SIG-M5 treated with dmso at 0.1 percent for 504 hours (cell line): ENCODE data around the gene ARHGEF19.
A peak's percentile ranks its signal among the peaks of the same experiment; 100 is the strongest.

Source experiments
- DNase-seq: peaks from one replicate; lab custom pipeline; 2025; ENCODE audit not compliant: unreplicated experiment; lab: John Stamatoyannopoulos, UW

ARHGEF19 gene

DNA sequence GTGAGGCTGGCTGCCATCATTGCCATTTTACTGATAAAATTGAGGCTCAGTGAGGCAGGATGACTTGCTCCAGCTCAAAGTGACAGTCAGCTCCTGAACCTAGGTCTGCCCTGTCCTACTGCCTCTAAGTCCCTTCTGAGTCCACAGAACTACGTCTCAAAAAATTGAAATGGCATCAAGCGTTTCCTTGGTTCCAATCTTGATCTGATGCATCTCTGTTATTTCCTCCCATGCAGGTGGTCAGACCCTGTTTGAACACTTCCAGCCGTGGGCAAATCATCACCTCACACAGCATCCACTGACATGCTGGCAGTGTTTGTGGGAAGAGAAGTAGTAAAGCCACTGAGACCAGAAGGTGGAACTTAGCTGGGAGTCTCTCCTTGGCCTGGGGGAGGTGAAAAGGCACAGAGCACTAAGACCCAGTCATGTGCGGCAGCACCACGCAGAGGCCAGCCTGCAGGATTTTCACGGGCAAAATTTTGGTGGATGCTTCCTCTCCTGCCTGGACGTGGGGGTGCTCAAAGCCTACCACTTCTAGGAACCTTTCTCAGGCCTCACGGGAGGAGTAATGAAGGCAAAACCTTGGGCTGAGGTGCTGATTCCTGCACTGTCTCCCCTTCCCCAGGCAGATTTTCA lies 32.3 kb upstream of the ARHGEF19 start:
- no peak for DNase-seq

- peak; percentile 65 for DNase-seq
These were observed 31.6 kb upstream of the ARHGEF19 start for GRCh38 chr1:16243936-16244649.

GRCh38 chr1:16243215-16243610 lies 30.8 kb upstream of the ARHGEF19 start:
- no peak for DNase-seq

GRCh38 chr1:16242556-16243214 lies 30.2 kb upstream of the ARHGEF19 start:
- DNase-seq: no peak

DNA sequence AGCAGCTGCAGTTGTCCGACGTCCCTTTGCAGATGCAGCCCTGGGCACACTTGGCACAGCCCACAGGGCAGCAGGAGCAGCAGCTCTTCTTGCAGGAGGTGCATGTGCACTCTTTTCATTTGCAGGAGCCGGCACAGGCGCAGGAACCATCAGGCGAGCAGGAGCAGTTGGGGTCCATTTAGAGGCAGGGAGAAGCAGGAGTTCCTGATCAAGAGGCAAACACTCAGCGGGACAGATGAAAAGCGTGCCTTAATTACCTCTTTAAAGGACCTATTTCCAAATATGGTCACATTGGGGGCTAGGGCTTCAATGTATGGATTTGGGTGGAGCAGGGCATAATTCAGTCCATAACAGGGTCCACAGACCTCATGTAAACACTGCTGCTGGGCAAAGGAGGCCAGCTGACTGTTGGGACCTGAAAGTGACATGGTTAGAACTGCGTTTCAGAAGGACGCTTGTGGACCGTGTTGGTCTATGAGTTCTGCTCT lies 28.8 kb upstream of the ARHGEF19 start:
- no peak for DNase-seq

DNA sequence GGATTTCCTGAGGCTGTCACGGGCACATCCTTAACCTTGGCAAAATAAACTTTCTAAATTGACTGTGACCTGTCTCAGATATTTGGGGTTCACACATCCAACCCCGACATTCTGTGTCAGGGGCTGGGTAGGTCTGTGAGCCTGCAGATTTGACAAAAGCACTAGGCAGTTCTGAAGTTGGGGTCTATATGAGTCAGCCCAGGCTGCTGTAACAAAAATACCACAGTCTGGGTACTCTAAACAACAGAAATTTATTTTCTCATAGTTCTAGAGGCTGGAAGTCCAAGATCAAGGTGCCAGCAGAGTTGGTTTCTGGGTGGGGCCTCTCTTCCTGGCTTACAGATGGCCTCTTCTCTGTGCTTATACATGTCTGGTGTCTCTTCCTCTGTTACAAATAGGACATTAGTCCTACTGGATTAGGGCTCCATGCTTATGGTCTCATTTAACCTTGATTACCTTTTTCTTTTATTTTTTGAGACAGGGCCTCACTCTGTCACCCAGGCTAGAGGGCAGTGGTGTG lies 27.6 kb upstream of the ARHGEF19 start:
- no peak for DNase-seq

- DNase-seq: no peak
These were observed 24.9 kb upstream of the ARHGEF19 start for GRCh38 chr1:16237343-16237830.

DNA sequence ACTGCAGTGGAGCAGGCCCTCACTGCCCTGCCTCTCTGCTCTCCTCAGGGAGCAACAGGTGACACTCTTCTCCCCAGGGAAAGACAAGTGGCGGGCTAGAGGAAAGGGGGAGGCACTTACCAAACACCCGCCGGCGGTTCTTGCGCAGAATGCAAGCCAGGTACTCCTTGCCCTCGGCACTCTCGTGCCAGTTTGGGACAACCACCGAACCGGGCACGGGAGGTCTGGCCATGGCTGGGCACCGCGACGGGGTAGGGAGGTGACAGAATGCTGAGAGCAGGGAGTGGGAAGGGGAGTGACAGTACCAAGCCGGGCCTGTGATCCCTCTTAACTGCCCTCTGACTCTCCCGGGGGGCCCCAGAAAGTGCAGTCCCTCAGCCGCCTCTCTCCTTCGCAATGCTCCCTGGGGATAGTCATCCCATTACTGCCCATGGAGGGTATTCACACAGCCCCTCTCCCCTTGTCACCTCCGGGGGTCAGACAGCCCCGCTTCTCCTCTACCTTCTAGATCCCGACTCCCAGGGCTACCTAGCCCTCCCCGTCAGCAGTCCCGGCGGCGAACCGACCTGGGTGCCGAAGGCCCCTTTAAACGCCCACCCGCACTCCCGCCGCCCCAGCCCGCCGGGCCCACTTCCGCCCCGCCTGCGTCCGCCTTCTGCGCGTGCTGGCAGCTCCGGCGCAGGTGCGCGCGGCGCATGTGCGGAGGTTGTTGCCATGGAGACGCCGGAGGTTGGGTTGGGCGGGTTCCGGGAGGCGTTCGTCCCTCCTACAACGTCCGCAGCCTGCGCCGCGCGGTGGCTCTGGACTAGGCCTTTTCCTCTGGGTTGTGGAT lies 24.3 kb upstream of the ARHGEF19 start, which contains the start of gene CPLANE2:
TSS of gene CPLANE2 (minus strand) at position 673 of the 832 bp plus-strand sequence. CDS start at position 232, 441 bp downstream.
- DNase-seq: peak; percentile 84

DNA sequence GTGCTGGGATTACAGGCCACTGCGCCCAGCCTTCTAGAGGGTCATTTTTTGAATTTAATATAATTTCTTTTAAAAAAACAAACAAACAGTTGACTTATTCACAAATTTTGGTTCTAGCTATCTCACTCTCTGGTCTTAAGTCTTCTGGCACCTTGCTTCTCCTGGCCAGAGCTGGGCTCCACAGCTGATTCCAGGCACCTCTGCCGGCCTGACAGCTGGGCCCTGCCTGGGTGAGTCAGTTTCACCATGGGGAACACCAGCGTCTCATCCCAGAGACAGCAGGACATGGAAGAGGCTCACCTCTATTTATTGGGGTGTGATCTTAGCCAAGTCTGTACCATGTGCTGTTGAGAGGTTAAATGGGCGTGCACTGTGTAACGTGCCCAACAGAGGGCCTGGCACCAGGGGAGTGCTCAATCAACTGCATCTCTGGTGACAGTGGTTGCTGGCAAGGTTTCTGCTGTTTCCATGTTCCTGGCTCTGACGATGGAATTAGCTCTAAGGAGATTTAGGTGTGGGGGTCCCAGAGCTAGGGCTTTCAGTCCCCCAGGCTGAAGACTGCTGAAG lies 23.6 kb upstream of the ARHGEF19 start:
- peak; percentile 41 for DNase-seq

DNA sequence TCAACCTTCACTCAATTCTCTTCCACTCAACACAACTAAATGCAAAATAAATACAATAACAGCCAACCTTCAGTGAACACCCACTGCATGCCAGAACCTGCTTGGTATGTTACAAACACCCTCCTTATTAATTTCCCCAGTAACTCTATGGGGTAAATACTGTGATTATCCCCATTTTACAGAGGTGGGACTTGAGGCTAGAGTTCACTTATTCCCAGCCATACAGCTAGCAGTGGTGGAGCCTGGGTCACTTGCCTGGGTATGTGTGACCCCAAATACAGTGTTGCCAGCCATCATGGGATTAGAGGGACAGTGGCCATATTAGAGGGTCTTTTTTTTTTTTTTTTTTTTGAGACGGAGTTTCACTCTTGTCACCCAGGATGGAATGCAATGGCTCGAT lies 22.9 kb upstream of the ARHGEF19 start:
- no peak for DNase-seq

DNA sequence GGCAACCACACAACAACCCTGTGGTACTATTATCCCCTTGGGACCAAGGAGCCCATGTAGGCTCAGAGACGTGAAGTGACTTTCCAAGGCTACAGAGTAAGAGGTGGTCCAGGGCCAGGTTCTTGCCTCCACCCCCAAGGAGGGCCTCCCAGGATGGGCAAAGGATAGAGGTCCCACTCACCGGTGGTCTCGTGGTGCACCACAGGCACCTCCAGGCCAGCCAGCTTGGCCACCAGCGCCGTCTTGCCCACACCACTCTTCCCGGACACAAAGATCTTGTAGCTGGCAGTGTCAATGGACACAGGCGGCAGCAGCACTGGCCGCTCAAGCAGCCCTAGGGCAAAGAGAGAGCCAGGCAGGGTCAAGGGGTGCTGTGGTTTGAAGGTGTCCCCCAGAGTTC lies 21.0 kb upstream of the ARHGEF19 start:
- no peak for DNase-seq

- no peak for DNase-seq
These were observed 19.9 kb upstream of the ARHGEF19 start for GRCh38 chr1:16232316-16232710.

DNA sequence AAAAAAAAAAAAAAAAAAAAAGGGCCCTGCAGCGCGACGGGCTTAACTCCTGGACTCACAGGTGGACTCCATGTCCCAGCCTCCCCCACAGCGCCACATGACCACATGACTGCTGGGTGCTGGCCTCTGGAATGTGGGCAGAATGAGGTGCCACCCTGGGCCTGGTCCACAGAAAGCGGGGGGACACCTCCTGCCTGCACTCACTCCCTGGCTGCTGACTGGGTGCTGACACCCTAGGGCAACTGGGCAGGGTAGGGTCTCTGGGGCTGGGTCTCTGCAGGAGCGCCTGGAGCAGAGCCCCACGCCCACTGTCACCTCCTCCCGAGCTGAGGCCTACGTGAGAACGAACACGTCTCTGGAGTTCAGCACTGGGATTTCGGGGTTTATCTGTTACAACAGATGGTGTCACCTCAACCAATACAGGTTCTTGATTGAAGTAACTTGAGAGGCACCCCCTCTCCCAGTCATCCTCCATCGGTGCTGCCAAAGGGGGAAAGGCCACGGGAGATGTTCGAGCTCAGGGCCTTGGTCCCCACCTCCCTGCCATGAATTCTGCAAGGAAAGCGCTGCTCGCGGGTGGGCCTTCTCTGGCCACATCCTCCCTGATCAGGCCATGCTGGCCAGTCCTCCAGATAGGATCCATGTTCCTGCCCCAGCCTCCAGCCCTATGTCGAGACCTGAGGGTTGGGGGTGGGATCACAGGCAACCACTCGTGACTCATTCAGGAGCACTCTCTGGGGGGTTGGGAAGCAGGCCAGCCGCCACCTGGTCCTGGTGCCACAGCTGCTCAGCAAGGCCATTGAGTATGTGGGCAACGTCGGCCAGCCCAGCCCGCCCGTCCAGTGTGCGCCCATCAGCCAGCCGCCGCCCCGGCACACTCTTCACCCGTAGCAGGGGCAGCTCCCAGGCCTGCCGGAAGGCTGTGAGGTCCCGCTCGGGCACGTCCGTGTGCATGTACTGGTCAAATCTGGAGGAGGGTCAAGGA lies 19.2 kb upstream of the ARHGEF19 start:
- no peak for DNase-seq

DNA sequence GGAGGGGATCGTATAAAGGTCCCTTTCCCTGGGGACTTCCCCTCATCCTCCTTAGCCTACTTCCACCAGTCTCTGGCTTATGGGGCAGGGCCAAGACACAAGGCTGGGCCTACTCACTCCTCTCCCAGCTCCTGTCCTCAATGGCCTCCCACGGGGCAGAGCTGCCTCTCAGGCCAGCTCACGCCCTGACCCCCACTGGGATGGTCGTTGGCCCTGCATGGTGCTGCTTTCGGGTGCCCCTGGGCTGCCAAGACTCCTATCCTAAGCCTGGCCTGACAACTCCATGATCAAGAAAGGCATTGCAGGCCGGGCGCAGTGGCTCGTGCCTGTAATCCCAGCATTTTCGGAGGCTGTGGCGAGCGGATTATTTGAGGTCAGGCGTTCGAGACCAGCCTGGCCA lies 18.3 kb upstream of the ARHGEF19 start:
- no peak for DNase-seq

GRCh38 chr1:16229976-16230740 lies 17.7 kb upstream of the ARHGEF19 start:
- no peak for DNase-seq

DNA sequence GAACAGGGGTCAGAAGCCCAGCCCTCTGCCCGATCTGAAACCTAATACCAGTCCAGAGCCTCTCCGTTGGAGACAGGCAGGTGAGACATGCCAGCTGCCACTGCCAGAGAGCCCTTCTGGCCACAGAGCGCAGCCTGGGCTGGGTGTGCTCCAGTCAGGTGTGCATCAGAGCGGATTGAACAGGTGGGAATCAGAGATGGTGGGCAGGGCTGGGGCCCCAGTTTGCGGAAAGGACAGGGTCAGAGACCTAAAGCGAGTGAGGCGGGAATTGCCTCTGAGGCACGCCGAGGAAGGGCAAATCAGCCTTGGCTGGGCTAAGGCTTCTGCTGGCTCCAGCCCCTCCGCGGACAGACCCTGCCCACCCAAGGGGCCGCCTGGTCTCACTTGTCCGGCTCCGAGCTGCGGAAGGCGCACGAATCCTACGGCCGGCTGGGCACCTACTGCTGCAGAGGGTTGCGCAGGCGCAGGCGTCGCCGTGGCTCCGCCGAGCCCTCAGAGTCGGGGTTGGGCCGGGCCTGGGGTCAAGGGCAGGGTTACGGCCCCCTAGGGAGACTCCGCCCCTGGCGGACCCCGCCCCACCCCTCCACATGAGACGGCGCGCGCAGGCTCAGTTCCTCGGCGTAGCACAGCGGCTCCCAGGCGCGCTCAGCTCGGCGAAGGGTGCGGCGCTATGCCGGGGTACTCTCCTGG lies 14.2 kb upstream of the ARHGEF19 start:
- DNase-seq: no peak

DNA sequence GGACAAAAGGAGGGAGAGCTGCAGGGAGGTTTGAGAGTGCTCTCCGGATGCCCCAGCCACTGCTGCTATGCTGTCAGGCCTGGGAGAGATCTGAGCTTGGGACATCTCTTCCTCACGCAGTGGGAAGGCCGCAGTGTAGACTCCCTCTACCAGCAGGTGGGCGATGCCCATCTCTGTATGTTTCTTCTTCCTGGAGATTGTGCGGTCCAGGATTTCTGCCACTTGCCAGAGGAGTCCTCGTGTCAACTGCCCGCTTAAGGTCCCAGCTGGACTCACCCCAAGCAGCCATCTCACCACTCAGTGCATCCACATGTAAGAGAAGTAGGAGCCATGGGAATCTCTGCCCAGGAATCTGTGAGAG lies 13.7 kb upstream of the ARHGEF19 start:
- DNase-seq: no peak

- DNase-seq: no peak
These were observed 12.0 kb upstream of the ARHGEF19 start for GRCh38 chr1:16224472-16224871.
